ENCODE data around the gene SMIM35.

GRCh38 chr11:117985953-117986887, 100.5 kb downstream of the SMIM35 start, which contains the start of gene IL10RA:
- TF ChIP-seq CTCF (conservative IDR thresholded peaks at IDR 0.05), result no peak
- no peak for TF ChIP-seq EZH2 (IDR thresholded peaks at IDR 0.05; ENCODE audit: low read depth)

Measured in PC-9 (cell line).